HG02970 (cell line): ENCODE measurements around the gene CCDC178.
A peak's percentile ranks its signal among the peaks of the same experiment; 100 is the strongest.
"Not testable (repeated sequence)": the region's sequence is repeated elsewhere in the genome, so short reads cannot be mapped to it uniquely, and the experiment has no call there.

Experiments
- ATAC-seq: cut with Tn5 transposase; IDR thresholded peaks from one replicate; pipeline ENCODE4 v1.9.1; 2021; ENCODE audit warnings: mild to moderate bottlenecking, moderate library complexity, moderate number of reproducible peaks; ENCODE audit not compliant: unreplicated experiment, low FRiP score

Gene CCDC178

GRCh38 chr18:33355756-33356155, 84.8 kb downstream of the CCDC178 start:
- no peak for ATAC-seq

- ATAC-seq, result no peak
Measured at GRCh38 chr18:33355263-33355662, 85.3 kb downstream of the CCDC178 start.

- ATAC-seq, result no peak
Measured at GRCh38 chr18:33350256-33350655, 90.3 kb downstream of the CCDC178 start.

- ATAC-seq, result not testable (repeated sequence)
Measured at GRCh38 chr18:33339733-33340132, 100.8 kb downstream of the CCDC178 start.

GRCh38 chr18:33334781-33335180, 105.7 kb downstream of the CCDC178 start:
- ATAC-seq, result no peak

GRCh38 chr18:33330711-33331110, 109.8 kb downstream of the CCDC178 start:
- ATAC-seq, result no peak

- ATAC-seq, result no peak
Measured at GRCh38 chr18:33326975-33327374, 113.5 kb downstream of the CCDC178 start.

- ATAC-seq, result no peak
Measured at GRCh38 chr18:33317640-33318039, 122.9 kb downstream of the CCDC178 start.

GRCh38 chr18:33316146-33316587, 124.4 kb downstream of the CCDC178 start:
- no peak for ATAC-seq

GRCh38 chr18:33307520-33307919, 133.0 kb downstream of the CCDC178 start:
- no peak for ATAC-seq

GRCh38 chr18:33304277-33304676, 136.2 kb downstream of the CCDC178 start:
- no peak for ATAC-seq

- no peak for ATAC-seq
Measured at GRCh38 chr18:33291539-33291938, 149.0 kb downstream of the CCDC178 start.

- no peak for ATAC-seq
Measured at GRCh38 chr18:33288082-33288716, 152.3 kb downstream of the CCDC178 start.

GRCh38 chr18:33282709-33283333, 157.7 kb downstream of the CCDC178 start:
- ATAC-seq, result no peak

- ATAC-seq, result no peak
Measured at GRCh38 chr18:33282142-33282541, 158.4 kb downstream of the CCDC178 start.

GRCh38 chr18:33277431-33277830, 163.1 kb downstream of the CCDC178 start:
- ATAC-seq, result no peak

GRCh38 chr18:33275843-33276242, 164.7 kb downstream of the CCDC178 start:
- no peak for ATAC-seq

- ATAC-seq, result no peak
Measured at GRCh38 chr18:33270297-33270696, 170.2 kb downstream of the CCDC178 start.

GRCh38 chr18:33269223-33269622, 171.3 kb downstream of the CCDC178 start:
- ATAC-seq, result no peak

GRCh38 chr18:33264566-33264965, 176.0 kb downstream of the CCDC178 start:
- ATAC-seq, result no peak

GRCh38 chr18:33239298-33239697, 201.2 kb downstream of the CCDC178 start:
- no peak for ATAC-seq

GRCh38 chr18:33232318-33232626, 208.2 kb downstream of the CCDC178 start:
- ATAC-seq, result peak; percentile 26
